Epithelial cell of esophagus (primary cell): ENCODE measurements around the gene CSTF1.

Source experiments
- DNase-seq: peaks from one replicate; pipeline ENCODE4 v3.0.0; 2010; ENCODE audit warnings: low read depth
- H3K4me3 ChIP-seq: 2 replicates; pipeline ENCODE4 v1.5.1; 2011; ENCODE audit warnings: mild to moderate bottlenecking, low read length, control low read depth
- TF ChIP-seq, protein P1 (sequence below): IDR thresholded peaks from 2 replicates; pipeline ENCODE4 v1.5.1; 2011; ENCODE audit warnings: low read depth, mild to moderate bottlenecking, low read length, control low read depth, inconsistent platforms; ENCODE audit not compliant: insufficient read depth; ENCODE audit errors: missing control alignments

Gene CSTF1

DNA sequence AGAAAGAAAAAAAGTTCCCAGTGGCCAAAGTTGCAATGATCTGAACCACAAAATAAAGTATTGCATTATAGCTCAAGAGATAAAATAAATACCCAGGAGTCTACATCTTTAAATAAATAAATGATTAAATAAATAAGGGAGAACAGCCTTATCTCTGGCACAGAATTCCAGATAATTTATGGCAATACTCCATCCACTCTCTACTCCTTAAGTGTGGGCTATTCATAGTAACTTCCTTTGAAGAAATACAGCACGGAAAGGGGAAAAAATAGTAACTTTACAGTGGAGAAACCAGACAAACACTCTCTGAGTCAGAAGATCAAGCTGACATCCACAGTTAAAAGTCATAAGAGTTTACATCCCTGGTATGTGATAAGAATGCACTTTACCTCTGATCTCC, 12.1 kb upstream of the CSTF1 start:
- H3K4me3 ChIP-seq: no peak overlapping the region
- DNase-seq: no peak
- TF ChIP-seq, protein P1, sequence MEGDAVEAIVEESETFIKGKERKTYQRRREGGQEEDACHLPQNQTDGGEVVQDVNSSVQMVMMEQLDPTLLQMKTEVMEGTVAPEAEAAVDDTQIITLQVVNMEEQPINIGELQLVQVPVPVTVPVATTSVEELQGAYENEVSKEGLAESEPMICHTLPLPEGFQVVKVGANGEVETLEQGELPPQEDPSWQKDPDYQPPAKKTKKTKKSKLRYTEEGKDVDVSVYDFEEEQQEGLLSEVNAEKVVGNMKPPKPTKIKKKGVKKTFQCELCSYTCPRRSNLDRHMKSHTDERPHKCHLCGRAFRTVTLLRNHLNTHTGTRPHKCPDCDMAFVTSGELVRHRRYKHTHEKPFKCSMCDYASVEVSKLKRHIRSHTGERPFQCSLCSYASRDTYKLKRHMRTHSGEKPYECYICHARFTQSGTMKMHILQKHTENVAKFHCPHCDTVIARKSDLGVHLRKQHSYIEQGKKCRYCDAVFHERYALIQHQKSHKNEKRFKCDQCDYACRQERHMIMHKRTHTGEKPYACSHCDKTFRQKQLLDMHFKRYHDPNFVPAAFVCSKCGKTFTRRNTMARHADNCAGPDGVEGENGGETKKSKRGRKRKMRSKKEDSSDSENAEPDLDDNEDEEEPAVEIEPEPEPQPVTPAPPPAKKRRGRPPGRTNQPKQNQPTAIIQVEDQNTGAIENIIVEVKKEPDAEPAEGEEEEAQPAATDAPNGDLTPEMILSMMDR: no peak

DNA sequence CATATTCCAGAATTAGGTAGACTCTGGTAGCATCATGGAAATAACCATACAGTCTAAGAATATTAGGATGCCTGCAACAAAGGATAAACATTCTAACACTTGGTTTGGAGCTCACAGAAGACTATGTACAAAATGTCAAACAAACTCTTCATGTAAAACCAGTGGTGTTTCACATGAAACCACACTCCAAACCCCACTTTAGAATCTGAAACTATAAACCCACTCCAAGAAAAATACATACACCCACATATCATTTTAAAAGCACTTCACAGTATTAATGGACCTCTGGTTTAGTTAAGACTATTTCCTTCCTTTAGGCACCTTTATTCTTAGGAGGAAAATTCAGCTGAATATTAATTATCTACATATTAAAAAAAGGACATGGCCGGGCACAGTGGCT, 10.9 kb upstream of the CSTF1 start:
- no peak for DNase-seq
- TF ChIP-seq, protein P1: no peak
- no peak overlapping the region for H3K4me3 ChIP-seq

GRCh38 chr20:56382696-56383095, 9.7 kb upstream of the CSTF1 start:
- DNase-seq: no peak
- H3K4me3 ChIP-seq: no peak overlapping the region
- TF ChIP-seq, protein P1: no peak

DNA sequence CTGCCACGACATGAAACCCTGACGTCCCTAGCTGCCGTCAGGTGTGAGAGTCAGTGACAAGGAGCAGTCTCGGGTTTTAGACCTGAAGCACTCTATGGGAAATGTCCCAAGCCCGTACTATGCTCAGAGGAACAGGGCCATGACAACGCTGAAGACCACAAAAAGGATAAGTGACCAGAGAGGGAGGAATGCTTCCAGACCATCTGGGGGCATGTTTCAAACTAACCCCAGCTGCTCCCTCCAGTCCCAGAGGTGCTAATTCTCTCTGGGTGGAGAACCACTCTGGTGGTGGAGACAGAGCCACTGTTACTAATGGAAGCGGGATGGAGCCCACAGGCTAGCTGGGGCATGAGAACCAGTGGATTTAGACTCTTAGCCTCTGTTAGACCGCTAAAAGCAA, 9.1 kb upstream of the CSTF1 start:
- no peak for DNase-seq
- TF ChIP-seq, protein P1: no peak
- no peak overlapping the region for H3K4me3 ChIP-seq

GRCh38 chr20:56385130-56385529, 7.3 kb upstream of the CSTF1 start:
- no peak overlapping the region for H3K4me3 ChIP-seq
- DNase-seq: no peak
- TF ChIP-seq, protein P1: no peak

- DNase-seq: no peak
- H3K4me3 ChIP-seq: no peak overlapping the region
- TF ChIP-seq, protein P1: no peak
Measured at GRCh38 chr20:56386219-56386618, 6.2 kb upstream of the CSTF1 start.

DNA sequence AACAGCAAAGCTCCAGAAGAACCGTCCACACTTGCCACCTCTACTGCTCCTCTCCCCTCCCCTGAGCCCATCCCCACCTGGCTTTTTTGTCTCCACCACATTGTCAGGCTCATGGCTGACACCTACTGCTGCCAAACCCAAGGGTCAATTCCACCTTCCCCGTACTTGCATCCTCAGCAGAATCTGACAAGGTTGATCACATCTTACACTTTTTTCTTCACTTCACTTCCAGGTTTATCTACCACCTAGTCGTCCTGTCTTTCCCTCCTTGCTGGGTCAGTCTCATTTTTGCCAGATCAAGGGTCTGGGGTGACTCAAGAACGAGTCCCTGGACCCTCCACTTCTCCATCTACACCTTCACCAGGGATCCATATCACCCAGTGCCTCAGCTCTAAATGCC, 3.6 kb upstream of the CSTF1 start:
- no peak overlapping the region for H3K4me3 ChIP-seq
- no peak for DNase-seq
- TF ChIP-seq, protein P1: no peak
